Measurements from ENCODE around the gene PRDM2.

PRDM2 gene

GRCh38 chr1:13838236-13838635 lies 138.2 kb downstream of the PRDM2 start:
- no peak for DNase-seq (ENCODE audit: low read depth in 2 of 2)

- DNase-seq (ENCODE audit: low read depth in 2 of 2): no peak
Observed at GRCh38 chr1:13842497-13842896, 142.5 kb downstream of the PRDM2 start.

GRCh38 chr1:13851726-13852125 lies 151.7 kb downstream of the PRDM2 start:
- DNase-seq (ENCODE audit: low read depth in 2 of 2): no peak

DNA sequence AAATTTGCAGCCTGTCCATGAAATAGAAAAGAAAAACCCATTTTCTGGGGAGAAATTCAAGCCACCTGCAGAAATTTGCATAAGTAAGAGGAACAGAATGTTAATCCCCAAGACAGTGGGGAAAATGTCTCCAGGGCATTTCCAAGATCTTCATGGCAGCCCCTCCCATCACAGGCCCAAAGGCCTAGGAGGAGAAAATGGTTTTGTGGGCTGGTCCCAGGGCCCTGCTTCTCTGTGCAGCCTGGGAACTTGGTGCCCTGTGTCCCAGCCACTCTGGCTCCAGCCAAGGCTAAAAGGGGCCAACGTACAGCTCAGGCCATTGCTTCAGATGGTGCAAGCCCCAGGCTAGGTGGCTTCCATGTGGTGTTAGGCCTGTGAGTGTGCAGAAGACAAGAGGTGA lies 155.6 kb downstream of the PRDM2 start:
- no peak for DNase-seq (ENCODE audit: low read depth in 2 of 2)

DNA sequence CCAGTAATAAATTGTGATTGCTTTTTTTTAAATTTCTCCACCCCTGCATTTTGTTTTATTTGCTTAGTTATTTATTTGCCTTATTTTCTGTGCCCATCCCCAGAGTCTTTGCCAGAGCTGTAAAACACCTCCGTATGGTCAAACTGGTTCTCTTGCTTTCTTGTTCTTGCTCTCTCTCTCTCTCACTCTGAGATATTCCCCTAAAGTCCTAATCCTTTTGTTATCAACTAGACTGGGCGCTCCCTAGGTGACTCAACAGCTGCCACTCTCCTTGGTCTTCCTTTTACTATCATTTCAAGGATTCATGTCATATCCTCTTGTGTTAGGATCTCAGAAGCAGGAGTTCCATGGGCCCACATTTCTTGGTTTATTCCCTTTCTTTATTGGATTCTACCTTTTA lies 160.0 kb downstream of the PRDM2 start:
- DNase-seq (ENCODE audit: low read depth in 2 of 2): no peak

DNA sequence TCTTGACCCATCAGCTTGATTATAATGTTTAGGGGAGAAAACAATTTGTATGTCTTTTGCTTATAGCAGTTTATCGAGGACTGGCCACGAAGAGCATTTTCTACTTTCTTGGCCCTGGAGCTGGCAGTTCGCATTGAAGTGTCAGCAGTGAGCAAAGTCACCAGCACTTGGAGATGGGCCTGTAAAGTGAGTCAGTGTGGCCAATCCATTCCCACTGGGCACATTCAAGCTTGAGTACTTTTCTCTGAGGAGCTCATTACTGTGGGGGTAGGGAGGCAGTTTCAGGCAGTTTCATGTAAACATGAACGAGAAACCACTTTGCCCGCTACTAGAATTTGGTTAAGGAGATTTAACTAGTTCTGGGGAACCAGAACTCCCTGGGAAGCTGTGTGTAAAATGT lies 164.8 kb downstream of the PRDM2 start:
- no peak for DNase-seq (ENCODE audit: low read depth in 2 of 2)

GRCh38 chr1:13865851-13866250 lies 165.9 kb downstream of the PRDM2 start:
- no peak for DNase-seq (ENCODE audit: low read depth in 2 of 2)

- no peak for DNase-seq (ENCODE audit: low read depth in 2 of 2)
Observed at GRCh38 chr1:13867603-13868002, 167.6 kb downstream of the PRDM2 start.

DNA sequence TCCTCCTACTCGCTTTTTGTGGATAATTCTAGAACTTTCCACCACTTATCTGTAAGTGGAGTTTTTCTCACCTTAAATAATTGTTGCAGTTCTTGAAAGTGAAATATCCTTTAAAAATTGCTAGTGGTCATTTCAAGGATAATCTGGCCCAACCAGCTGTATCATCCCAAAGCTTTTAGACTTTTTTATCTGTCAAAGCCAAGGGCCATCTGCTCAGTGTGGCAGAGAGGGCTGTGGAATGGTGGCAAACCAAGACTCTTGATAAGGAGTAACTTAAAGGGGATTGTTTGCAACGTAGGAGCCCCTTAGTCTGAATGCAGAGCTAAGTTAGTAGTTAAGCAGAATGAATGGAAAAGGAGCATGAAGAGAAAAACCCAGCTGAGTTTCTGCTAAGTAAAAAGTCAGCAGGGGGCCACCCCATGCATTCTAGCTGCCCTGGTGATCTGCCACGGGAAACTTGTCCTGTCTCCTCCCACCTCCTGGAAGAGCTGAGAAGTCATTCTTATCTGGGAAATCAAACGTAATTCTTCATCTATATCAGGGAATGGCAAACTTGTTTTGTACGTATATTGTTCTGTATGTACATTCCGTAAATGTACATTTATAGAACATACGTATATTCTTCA lies 169.3 kb downstream of the PRDM2 start:
- no peak for DNase-seq (ENCODE audit: low read depth in 2 of 2)

GRCh38 chr1:13871413-13871812 lies 171.4 kb downstream of the PRDM2 start:
- no peak for DNase-seq (ENCODE audit: low read depth in 2 of 2)

DNA sequence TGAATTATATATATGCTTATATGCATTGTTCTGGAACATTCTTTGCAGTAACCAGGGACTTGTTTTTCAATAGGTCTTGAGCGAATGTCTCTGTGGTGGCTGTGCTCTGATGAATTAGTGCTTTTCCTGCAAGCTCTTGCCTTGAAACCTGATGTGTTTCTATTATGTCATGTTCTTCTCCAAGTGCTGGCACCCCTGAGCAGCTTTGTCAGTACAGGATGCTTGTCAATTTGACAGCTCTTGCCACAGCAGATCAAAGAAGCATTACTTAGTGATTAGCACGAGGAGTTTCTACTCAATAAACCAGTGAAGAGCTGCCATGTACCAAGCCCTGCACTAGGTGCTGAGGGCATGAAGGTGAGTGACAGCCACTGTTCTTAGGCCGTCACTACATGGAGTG lies 171.9 kb downstream of the PRDM2 start:
- DNase-seq (ENCODE audit: low read depth in 2 of 2): no peak

DNA sequence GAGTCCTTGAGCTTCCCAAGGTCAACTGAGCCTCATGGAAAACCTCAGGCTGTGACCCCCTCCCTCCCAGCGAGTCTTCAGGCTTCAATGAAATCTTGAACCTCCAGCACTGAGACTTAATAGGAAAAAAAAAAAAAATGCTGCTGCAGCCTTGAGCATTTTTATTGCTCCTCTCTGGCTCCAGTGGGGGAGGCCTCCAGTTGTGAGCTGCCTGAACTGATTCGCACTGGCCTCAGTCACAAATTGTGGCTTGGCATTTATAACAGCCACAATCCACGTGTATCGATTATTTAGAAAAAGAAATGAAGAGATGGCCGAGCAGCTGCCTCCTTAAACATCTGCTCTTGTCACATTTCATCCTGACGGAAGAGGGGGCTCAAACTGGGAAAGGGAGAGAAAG lies 173.0 kb downstream of the PRDM2 start:
- no peak for DNase-seq (ENCODE audit: low read depth in 2 of 2)
